ENCODE measurements around the gene MAGEF1.

The MAGEF1 gene

GRCh38 chr3:184690192-184690883, 21.5 kb downstream of the MAGEF1 start:
- no peak for DNase-seq (ENCODE audit: low read depth in 2 of 2)

GRCh38 chr3:184688882-184689271, 23.0 kb downstream of the MAGEF1 start:
- no peak for DNase-seq (ENCODE audit: low read depth in 2 of 2)

GRCh38 chr3:184688251-184688881, 23.5 kb downstream of the MAGEF1 start:
- DNase-seq (ENCODE audit: low read depth in 2 of 2) = no peak

- no peak for DNase-seq (ENCODE audit: low read depth in 2 of 2)
Measured at GRCh38 chr3:184687363-184688015, 24.4 kb downstream of the MAGEF1 start.

- no peak for DNase-seq (ENCODE audit: low read depth in 2 of 2)
Measured at GRCh38 chr3:184685646-184686045, 26.2 kb downstream of the MAGEF1 start.

- DNase-seq (ENCODE audit: low read depth in 2 of 2) = no peak
Measured at GRCh38 chr3:184685055-184685454, 26.8 kb downstream of the MAGEF1 start.

- no peak for DNase-seq (ENCODE audit: low read depth in 2 of 2)
Measured at GRCh38 chr3:184683900-184684560, 27.8 kb downstream of the MAGEF1 start.

GRCh38 chr3:184683234-184683633, 28.6 kb downstream of the MAGEF1 start:
- DNase-seq (ENCODE audit: low read depth in 2 of 2) = no peak

GRCh38 chr3:184682671-184683070, 29.2 kb downstream of the MAGEF1 start:
- DNase-seq (ENCODE audit: low read depth in 2 of 2) = no peak

- DNase-seq (ENCODE audit: low read depth in 2 of 2) = no peak
Measured at GRCh38 chr3:184680385-184681345, 31.2 kb downstream of the MAGEF1 start.

- no peak for DNase-seq (ENCODE audit: low read depth in 2 of 2)
Measured at GRCh38 chr3:184679056-184679816, 32.6 kb downstream of the MAGEF1 start.

GRCh38 chr3:184678317-184679055, 33.4 kb downstream of the MAGEF1 start:
- DNase-seq (ENCODE audit: low read depth in 2 of 2) = no peak

- DNase-seq (ENCODE audit: low read depth in 2 of 2) = no peak
Measured at GRCh38 chr3:184677344-184678316, 34.2 kb downstream of the MAGEF1 start.

GRCh38 chr3:184676927-184677326, 34.9 kb downstream of the MAGEF1 start:
- no peak for DNase-seq (ENCODE audit: low read depth in 2 of 2)

- DNase-seq (ENCODE audit: low read depth in 2 of 2) = no peak
Measured at GRCh38 chr3:184674626-184675025, 37.2 kb downstream of the MAGEF1 start.

GRCh38 chr3:184672977-184673870, 38.6 kb downstream of the MAGEF1 start:
- no peak for DNase-seq (ENCODE audit: low read depth in 2 of 2)

- no peak for DNase-seq (ENCODE audit: low read depth in 2 of 2)
Measured at GRCh38 chr3:184672335-184672734, 39.5 kb downstream of the MAGEF1 start.
